C4-2B (cell line): ENCODE data around the gene ANKRD44.

Experiments used
- H3K27ac ChIP-seq: fragments of 450-650 bp; 2 replicates; pipeline ENCODE4 v1.5.1; 2017
- CTCF ChIP-seq: fragments of 450-650 bp; conservative IDR thresholded peaks from 2 replicates; pipeline ENCODE4 v1.5.1; 2017; ENCODE audit warnings: mild to moderate bottlenecking
- ZFX ChIP-seq: fragments of 450-650 bp; IDR thresholded peaks from 2 replicates; pipeline ENCODE4 v1.6.1; 2017

The ANKRD44 gene

GRCh38 chr2:196967116-196967515 lies 343.5 kb downstream of the ANKRD44 start:
- TF ChIP-seq ZFX (no peak), CTCF (no peak)
- no peak overlapping the region for H3K27ac ChIP-seq

GRCh38 chr2:196966061-196966460 lies 344.5 kb downstream of the ANKRD44 start:
- no peak overlapping the region for H3K27ac ChIP-seq
- no peak for TF ChIP-seq CTCF
- no peak for TF ChIP-seq ZFX

GRCh38 chr2:196965651-196966050 lies 344.9 kb downstream of the ANKRD44 start:
- TF ChIP-seq CTCF: no peak
- TF ChIP-seq ZFX: no peak
- no peak overlapping the region for H3K27ac ChIP-seq

- no peak for TF ChIP-seq ZFX
- TF ChIP-seq CTCF: no peak
- no peak overlapping the region for H3K27ac ChIP-seq
Measured at GRCh38 chr2:196963961-196964360, 346.6 kb downstream of the ANKRD44 start.

GRCh38 chr2:196963043-196963442 lies 347.5 kb downstream of the ANKRD44 start:
- no peak overlapping the region for H3K27ac ChIP-seq
- no peak for TF ChIP-seq ZFX
- no peak for TF ChIP-seq CTCF

GRCh38 chr2:196962325-196962724 lies 348.3 kb downstream of the ANKRD44 start:
- no peak for TF ChIP-seq CTCF
- TF ChIP-seq ZFX: no peak
- no peak overlapping the region for H3K27ac ChIP-seq

GRCh38 chr2:196961889-196962288 lies 348.7 kb downstream of the ANKRD44 start:
- no peak overlapping the region for H3K27ac ChIP-seq
- TF ChIP-seq CTCF (no peak), ZFX (no peak)
